NCI-H345 (cell line): Measurements from ENCODE around the gene SP140L.
"Not testable (repeated sequence)": the region's sequence is repeated elsewhere in the genome, so short reads cannot be mapped to it uniquely, and the experiment has no call there.

Source experiments
- DNase-seq: peaks from one replicate; lab custom pipeline; 2025; lab: John Stamatoyannopoulos, UW

Gene SP140L

GRCh38 chr2:230362030-230362691 is 35.2 kb downstream of the SP140L start:
- DNase-seq: no peak

DNA sequence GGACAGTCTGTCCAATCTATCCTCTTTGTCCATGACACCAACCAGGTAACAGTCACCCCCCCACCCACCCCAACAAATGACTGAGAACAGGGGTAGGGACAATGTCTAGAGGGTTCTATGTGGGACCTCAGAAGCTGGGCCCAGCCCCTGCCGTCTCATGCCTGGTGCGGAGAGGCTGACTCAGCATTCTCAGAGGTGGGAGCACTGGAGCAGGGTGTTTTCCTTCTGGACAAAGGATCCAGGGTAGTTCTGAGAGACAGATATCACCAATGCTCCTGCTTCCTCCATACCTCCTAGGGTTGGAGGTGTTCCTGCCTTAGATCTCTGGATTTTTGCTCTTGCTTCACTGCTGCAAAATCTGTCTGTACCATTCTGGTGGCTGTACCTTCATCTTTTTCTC is 55.1 kb downstream of the SP140L start:
- no peak for DNase-seq

DNA sequence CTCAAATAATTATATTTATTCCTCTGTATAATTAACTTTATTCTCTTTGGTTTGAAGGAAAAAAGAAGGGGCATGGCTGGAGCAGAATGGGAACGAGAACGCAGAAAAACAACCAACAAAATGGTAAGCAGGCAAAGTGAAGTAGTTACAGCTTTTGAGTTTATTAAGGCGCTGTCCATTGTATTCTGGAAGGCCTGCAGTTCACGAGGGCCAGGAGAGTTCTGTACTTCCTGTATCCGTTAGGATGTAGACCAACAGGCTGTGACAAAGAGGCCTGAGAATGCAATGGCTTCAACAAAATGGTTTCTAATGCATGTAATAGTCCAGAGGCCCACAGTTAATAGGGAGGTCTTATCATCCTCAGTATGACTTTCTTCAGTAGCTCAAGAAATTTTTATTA is 56.5 kb downstream of the SP140L start:
- no peak for DNase-seq

- DNase-seq: no peak
Observed at GRCh38 chr2:230384986-230385385, 58.0 kb downstream of the SP140L start.

GRCh38 chr2:230394301-230394700 is 67.3 kb downstream of the SP140L start:
- no peak for DNase-seq

DNA sequence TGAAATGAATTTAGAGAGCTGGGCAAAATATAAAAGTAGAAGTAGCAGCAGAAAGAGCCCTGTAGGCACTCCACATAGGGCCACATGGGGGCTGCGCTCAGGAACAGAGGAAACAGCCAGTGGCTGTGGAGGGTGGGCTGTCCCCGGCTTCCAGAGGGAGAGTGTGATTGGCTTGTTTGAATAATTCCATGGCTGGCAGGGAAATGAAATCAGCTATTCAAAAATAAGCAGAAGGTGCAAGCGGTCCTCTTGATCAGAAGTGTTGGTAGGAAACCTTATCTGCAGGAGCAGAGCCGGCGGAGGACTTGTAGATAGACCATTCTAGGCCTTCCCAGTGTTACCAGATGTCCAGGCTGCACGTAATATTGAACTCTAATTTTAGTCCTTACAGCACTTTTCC is 71.7 kb downstream of the SP140L start:
- not testable (repeated sequence) for DNase-seq

DNA sequence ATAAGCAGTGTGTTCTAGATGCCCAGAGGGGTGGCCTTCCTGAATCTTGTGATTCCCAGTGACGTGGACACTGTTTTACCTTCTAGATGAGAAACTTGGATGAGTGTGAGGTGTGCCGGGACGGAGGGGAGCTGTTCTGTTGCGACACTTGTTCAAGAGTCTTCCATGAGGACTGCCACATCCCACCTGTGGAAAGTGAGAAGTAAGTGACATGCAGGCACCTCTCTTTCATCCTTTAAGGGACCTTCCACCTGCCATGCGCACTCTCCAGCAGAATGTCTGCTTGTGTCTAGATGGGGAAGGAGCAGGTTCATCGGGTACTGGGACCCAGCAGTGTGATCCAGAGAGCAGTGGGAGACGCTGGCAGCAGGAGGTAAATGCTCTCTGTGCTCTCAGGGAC is 73.0 kb downstream of the SP140L start:
- DNase-seq: no peak

- DNase-seq: no peak
Observed at GRCh38 chr2:230400454-230400853, 73.5 kb downstream of the SP140L start.

GRCh38 chr2:230401026-230401425 is 74.0 kb downstream of the SP140L start:
- DNase-seq: not testable (repeated sequence)

DNA sequence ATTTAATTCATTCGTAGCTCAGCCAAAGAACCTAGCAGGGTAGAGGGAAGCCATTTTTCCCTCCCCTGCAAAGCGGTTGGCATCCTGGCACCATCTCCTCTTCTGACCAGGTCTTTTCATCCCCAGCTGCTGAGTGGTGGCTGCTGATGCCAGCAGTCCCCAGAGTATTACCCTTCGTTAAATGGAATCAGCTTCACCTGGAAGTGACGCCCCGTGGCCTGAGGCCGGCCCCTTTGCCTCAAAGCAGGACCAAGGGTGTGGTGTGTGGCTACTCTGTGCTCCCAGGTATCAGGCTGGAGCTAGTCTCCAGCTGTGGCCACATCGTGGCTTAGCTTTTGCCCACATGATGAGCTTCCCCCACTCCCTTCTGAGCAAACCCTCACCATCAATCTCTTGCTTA is 76.8 kb downstream of the SP140L start:
- no peak for DNase-seq

DNA sequence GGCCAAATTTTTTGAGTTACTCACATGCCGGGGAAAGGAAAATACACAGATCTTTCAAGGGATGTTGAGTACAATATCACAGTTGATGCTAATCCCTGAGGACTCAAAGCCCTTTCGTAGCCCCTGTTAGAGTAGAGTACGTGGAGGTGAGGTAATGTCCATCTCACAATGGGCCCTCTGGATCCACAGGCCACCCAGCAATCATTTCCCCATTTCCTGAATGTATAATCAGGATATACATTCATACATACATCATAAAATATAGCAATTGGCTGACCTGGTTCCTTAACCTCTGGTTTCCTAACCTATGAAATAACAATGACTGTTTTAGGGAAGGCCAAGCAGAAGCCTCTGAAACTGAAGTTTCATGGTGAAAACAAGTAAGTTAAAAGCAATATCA is 78.8 kb downstream of the SP140L start:
- no peak for DNase-seq

GRCh38 chr2:230408244-230408842 is 81.3 kb downstream of the SP140L start:
- DNase-seq: no peak

- not testable (repeated sequence) for DNase-seq
Observed at GRCh38 chr2:230409316-230409715, 82.3 kb downstream of the SP140L start.

- DNase-seq: no peak
Observed at GRCh38 chr2:230410263-230410662, 83.3 kb downstream of the SP140L start.

GRCh38 chr2:230410861-230411569 is 84.0 kb downstream of the SP140L start:
- no peak for DNase-seq

GRCh38 chr2:230411570-230412370 is 84.8 kb downstream of the SP140L start:
- peak; percentile 26 for DNase-seq

DNA sequence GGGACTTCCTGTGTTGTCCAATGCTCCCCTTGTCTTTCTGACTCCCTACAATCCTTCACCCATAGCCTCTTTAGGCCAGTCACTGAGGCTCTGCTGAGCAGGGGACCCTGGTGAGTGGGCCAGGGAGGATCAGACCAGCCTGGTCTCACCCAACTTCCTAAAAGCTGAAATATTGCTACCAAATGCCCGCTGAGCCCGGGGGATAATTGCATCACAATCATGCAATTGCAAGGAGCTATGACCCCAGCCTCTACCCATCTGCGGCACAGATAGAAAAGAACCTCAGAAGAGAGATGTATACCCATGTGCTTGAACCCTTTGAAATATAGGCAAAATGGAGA is 85.3 kb downstream of the SP140L start:
- DNase-seq: no peak

- DNase-seq: no peak
Observed at GRCh38 chr2:230412846-230413245, 85.9 kb downstream of the SP140L start.

- DNase-seq: no peak
Observed at GRCh38 chr2:230413479-230413878, 86.5 kb downstream of the SP140L start.

DNA sequence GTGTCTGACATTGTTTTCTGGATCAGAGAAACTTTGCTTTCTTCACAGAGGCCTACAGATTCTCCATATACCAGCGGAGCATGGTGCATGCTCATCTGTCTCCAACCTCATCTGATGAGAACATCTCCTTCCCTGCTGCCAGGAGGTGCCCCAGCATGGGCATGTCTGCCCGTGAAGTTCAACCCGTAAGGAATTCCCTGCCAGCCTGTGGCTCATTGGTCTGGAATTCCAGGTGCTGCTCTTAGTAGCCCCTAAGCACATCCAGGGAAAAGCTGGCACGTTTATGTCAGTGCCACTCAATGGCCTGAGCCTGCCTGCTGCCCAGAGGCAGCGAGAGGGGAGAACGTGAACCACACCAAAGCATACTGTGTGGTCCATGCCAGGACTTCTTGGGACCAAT is 87.3 kb downstream of the SP140L start:
- no peak for DNase-seq

DNA sequence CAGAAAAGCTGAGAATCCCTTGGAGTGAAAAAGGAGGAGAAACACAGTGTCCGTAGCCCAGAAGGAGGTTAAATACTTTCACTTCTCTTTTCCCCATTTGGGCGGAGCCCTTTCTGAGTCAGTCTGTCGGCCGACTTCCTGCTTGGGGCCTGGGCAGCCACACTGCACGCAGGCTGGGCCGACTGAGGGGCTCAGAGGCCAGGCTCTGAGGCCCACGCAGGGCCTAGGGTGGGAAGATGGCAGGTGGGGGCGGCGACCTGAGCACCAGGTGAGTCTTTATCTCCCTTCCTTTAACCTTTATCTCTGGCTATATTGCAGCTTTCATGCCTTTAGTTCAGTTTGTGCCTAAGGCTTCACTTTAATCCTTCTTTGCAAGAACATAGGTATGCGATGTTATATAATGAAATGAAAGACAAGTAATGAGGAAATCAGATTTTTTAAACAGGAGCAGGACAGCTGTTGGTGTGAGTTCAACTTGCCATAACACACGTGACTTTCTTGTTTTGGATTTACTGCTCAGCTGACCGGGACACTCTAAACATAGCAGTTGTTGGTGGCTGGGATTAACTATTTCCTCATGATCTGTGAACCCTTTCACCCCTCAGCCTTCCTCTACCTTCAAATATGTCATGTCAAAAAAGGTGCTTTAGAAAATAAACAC is 89.2 kb downstream of the SP140L start, which contains the start of gene SP100:
SP100 (plus strand) TSS at position 141 of the 661 bp plus-strand sequence; CDS start at position 237, 96 bp downstream.
- DNase-seq: no peak

DNA sequence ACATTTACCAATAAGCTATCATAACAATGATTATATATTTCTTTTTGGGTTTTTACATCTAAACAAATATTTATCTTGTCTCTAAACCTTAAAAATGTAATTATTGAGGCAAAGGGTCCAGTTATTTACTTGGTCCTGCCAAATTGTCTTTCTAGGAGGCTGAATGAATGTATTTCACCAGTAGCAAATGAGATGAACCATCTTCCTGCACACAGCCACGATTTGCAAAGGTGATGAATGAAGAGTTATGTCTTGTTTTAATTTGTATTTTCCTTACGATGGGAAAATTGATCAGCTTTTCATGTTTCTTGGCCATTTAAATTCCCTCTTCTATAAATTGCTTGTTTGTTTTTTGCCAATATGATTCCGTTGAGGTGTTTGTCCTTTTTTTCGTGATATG is 90.4 kb downstream of the SP140L start:
- DNase-seq: no peak
